ENCODE data around the gene GYG2.

GYG2 gene

GRCh38 chrX:2898846-2899512 lies 70.2 kb downstream of the GYG2 start:
- TF ChIP-seq FOXP2 (optimal IDR thresholded peaks at IDR 0.05; ENCODE audit: control extremely low read depth, extremely low read length, insufficient read depth) (no peak), EZH2 (IDR thresholded peaks at IDR 0.05) (no peak), POLR2AphosphoS5 (IDR thresholded peaks at IDR 0.05; ENCODE audit: borderline replicate concordance, low read depth, low read length) (no peak)
- Histone ChIP-seq H3K9ac (ENCODE audit: insufficient read length) (no peak overlapping the region), H3K27ac (peak overlapping the region; percentile 42; the same call in 1 of the 2 replicates), H3K4me3 (no peak overlapping the region), H3K9me3 (ENCODE audit: low read depth, low read length) (0 out of 2 replicates have a peak, but pooled peaks cover 4% of the 10 kb centered on the region), H3K36me3 (ENCODE audit: insufficient read depth, low read length) (no peaks in the 10 kb centered on the region)
- DNase-seq (ENCODE audit: low read depth, low spot score), result no peak

- H3K4me3 ChIP-seq, result no peak overlapping the region
- no peak overlapping the region for H3K27ac ChIP-seq
- H3K36me3 ChIP-seq (ENCODE audit: insufficient read depth, low read length), result no peaks in the 10 kb centered on the region
- 0 out of 2 replicates have a peak, but pooled peaks cover 4% of the 10 kb centered on the region for H3K9me3 ChIP-seq (ENCODE audit: low read depth, low read length)
- no peak overlapping the region for H3K9ac ChIP-seq (ENCODE audit: insufficient read length)
- DNase-seq (ENCODE audit: low read depth, low spot score), result no peak
- TF ChIP-seq FOXP2 (optimal IDR thresholded peaks at IDR 0.05; ENCODE audit: control extremely low read depth, extremely low read length, insufficient read depth), result no peak
- TF ChIP-seq EZH2 (IDR thresholded peaks at IDR 0.05), result no peak
- TF ChIP-seq POLR2AphosphoS5 (IDR thresholded peaks at IDR 0.05; ENCODE audit: borderline replicate concordance, low read depth, low read length), result no peak
These were observed 72.8 kb downstream of the GYG2 start for GRCh38 chrX:2901367-2902036.

- Histone ChIP-seq H3K27ac (no peak overlapping the region), H3K9ac (ENCODE audit: insufficient read length) (no peak overlapping the region), H3K36me3 (ENCODE audit: insufficient read depth, low read length) (no peaks in the 10 kb centered on the region), H3K4me3 (no peak overlapping the region), H3K9me3 (ENCODE audit: low read depth, low read length) (0 out of 2 replicates have a peak, but pooled peaks cover 4% of the 10 kb centered on the region)
- no peak for TF ChIP-seq FOXP2 (optimal IDR thresholded peaks at IDR 0.05; ENCODE audit: control extremely low read depth, extremely low read length, insufficient read depth)
- no peak for TF ChIP-seq POLR2AphosphoS5 (IDR thresholded peaks at IDR 0.05; ENCODE audit: borderline replicate concordance, low read depth, low read length)
- TF ChIP-seq EZH2 (IDR thresholded peaks at IDR 0.05), result no peak
- DNase-seq (ENCODE audit: low read depth, low spot score), result no peak
These were observed 74.1 kb downstream of the GYG2 start for GRCh38 chrX:2902841-2903240.

- no peak overlapping the region for H3K9ac ChIP-seq (ENCODE audit: insufficient read length)
- no peak overlapping the region for H3K27ac ChIP-seq
- 0 out of 2 replicates have a peak, but pooled peaks cover 4% of the 10 kb centered on the region for H3K9me3 ChIP-seq (ENCODE audit: low read depth, low read length)
- H3K4me3 ChIP-seq, result no peak overlapping the region
- H3K36me3 ChIP-seq (ENCODE audit: insufficient read depth, low read length), result no peaks in the 10 kb centered on the region
- no peak for TF ChIP-seq FOXP2 (optimal IDR thresholded peaks at IDR 0.05; ENCODE audit: control extremely low read depth, extremely low read length, insufficient read depth)
- no peak for TF ChIP-seq EZH2 (IDR thresholded peaks at IDR 0.05)
- no peak for TF ChIP-seq POLR2AphosphoS5 (IDR thresholded peaks at IDR 0.05; ENCODE audit: borderline replicate concordance, low read depth, low read length)
- DNase-seq (ENCODE audit: low read depth, low spot score), result no peak
These were observed 74.6 kb downstream of the GYG2 start for GRCh38 chrX:2903366-2903765.

GRCh38 chrX:2907295-2907694 lies 78.6 kb downstream of the GYG2 start:
- no peak for DNase-seq (ENCODE audit: low read depth, low spot score)
- no peak overlapping the region for H3K27ac ChIP-seq
- 0 out of 2 replicates have a peak, but pooled peaks cover 4% of the 10 kb centered on the region for H3K9me3 ChIP-seq (ENCODE audit: low read depth, low read length)
- H3K4me3 ChIP-seq, result no peak overlapping the region
- H3K9ac ChIP-seq (ENCODE audit: insufficient read length), result no peak overlapping the region
- TF ChIP-seq EZH2 (IDR thresholded peaks at IDR 0.05), result no peak
- TF ChIP-seq FOXP2 (optimal IDR thresholded peaks at IDR 0.05; ENCODE audit: control extremely low read depth, extremely low read length, insufficient read depth), result no peak
- no peak for TF ChIP-seq POLR2AphosphoS5 (IDR thresholded peaks at IDR 0.05; ENCODE audit: borderline replicate concordance, low read depth, low read length)
- H3K36me3 ChIP-seq (ENCODE audit: insufficient read depth, low read length), result no peaks in the 10 kb centered on the region

GRCh38 chrX:2908125-2908685 lies 79.5 kb downstream of the GYG2 start:
- Histone ChIP-seq H3K36me3 (ENCODE audit: insufficient read depth, low read length) (no peaks in the 10 kb centered on the region), H3K9ac (ENCODE audit: insufficient read length) (no peak overlapping the region), H3K27ac (no peak overlapping the region), H3K4me3 (no peak overlapping the region), H3K9me3 (ENCODE audit: low read depth, low read length) (0 out of 2 replicates have a peak, but pooled peaks cover 4% of the 10 kb centered on the region)
- TF ChIP-seq FOXP2 (optimal IDR thresholded peaks at IDR 0.05; ENCODE audit: control extremely low read depth, extremely low read length, insufficient read depth) (no peak), EZH2 (IDR thresholded peaks at IDR 0.05) (no peak), POLR2AphosphoS5 (IDR thresholded peaks at IDR 0.05; ENCODE audit: borderline replicate concordance, low read depth, low read length) (no peak)
- no peak for DNase-seq (ENCODE audit: low read depth, low spot score)

GRCh38 chrX:2910109-2910508 lies 81.4 kb downstream of the GYG2 start:
- no peak overlapping the region for H3K27ac ChIP-seq

GRCh38 chrX:2913118-2913517 lies 84.4 kb downstream of the GYG2 start:
- Histone ChIP-seq H3K27ac (no peak overlapping the region), H3K4me3 (no peak overlapping the region), H3K36me3 (ENCODE audit: insufficient read depth, low read length) (no peaks in the 10 kb centered on the region), H3K9me3 (ENCODE audit: low read depth, low read length) (no peaks in the 10 kb centered on the region), H3K9ac (ENCODE audit: insufficient read length) (no peak overlapping the region)
- no peak for DNase-seq (ENCODE audit: low read depth, low spot score)
- TF ChIP-seq POLR2AphosphoS5 (IDR thresholded peaks at IDR 0.05; ENCODE audit: borderline replicate concordance, low read depth, low read length), result no peak
- TF ChIP-seq EZH2 (IDR thresholded peaks at IDR 0.05), result no peak
- no peak for TF ChIP-seq FOXP2 (optimal IDR thresholded peaks at IDR 0.05; ENCODE audit: control extremely low read depth, extremely low read length, insufficient read depth)

More at GRCh38 chrX:2910109-2910508, 81.4 kb downstream of the GYG2 start:
- H3K4me3 ChIP-seq, result no peak overlapping the region
- H3K9ac ChIP-seq (ENCODE audit: insufficient read length), result no peak overlapping the region
- DNase-seq (ENCODE audit: low read depth, low spot score), result no peak
- TF ChIP-seq FOXP2 (optimal IDR thresholded peaks at IDR 0.05; ENCODE audit: control extremely low read depth, extremely low read length, insufficient read depth) (no peak), EZH2 (IDR thresholded peaks at IDR 0.05) (no peak), POLR2AphosphoS5 (IDR thresholded peaks at IDR 0.05; ENCODE audit: borderline replicate concordance, low read depth, low read length) (no peak)
- no peaks in the 10 kb centered on the region for H3K36me3 ChIP-seq (ENCODE audit: insufficient read depth, low read length)
- H3K9me3 ChIP-seq (ENCODE audit: low read depth, low read length), result no peaks in the 10 kb centered on the region
